Testis (tissue), 3 donors: ENCODE data around the gene PTBP3. TPM values are rescaled to one million over a fixed set of nuclear protein-coding genes. Genes with fewer than 3 reads are reported as not detected.
"Not testable (repeated sequence)": the region's sequence is repeated elsewhere in the genome, so short reads cannot be mapped to it uniquely, and the experiment has no call there.

Source experiments
- DNase-seq: peaks from one replicate; pipeline ENCODE4 v3.0.0-alpha.2; 2019
- H3K27ac ChIP-seq, 2 donors: fragments of 200-600 bp; sonication (generic); one replicate each; pipeline ENCODE4 v1.5.1; 2019
- H3K27me3 ChIP-seq: fragments of 200-600 bp; sonication (generic); one replicate; pipeline ENCODE4 v1.5.1; 2019
- H3K36me3 ChIP-seq: fragments of 200-600 bp; sonication (generic); one replicate; pipeline ENCODE4 v1.5.1; 2017; ENCODE audit warnings: low read depth; ENCODE audit errors: missing control alignments
- H3K4me1 ChIP-seq: fragments of 200-600 bp; sonication (generic); one replicate; pipeline ENCODE4 v1.5.1; 2019
- H3K4me3 ChIP-seq, 2 donors: fragments of 200-600 bp; sonication (generic); one replicate each; pipeline ENCODE4 v1.5.1; 2017 to 2019
- H3K9me3 ChIP-seq: fragments of 200-600 bp; sonication (generic); one replicate; pipeline ENCODE4 v1.5.1; 2017
- CTCF ChIP-seq, 3 experiments: fragments of 450-650 bp in 2 of 3; fragments of 200-600 bp in 1 of 3; sonication (generic) in 1 of 3; IDR thresholded peaks; one replicate each; pipeline ENCODE4 v1.5.1; 2016 to 2019; ENCODE audit warnings: antibody characterized with exemption in 3 of 3, mild to moderate bottlenecking in 2 of 3, moderate library complexity in 1 of 3
- POLR2A ChIP-seq: fragments of 450-650 bp; IDR thresholded peaks from one replicate; pipeline ENCODE4 v1.6.1; 2017; ENCODE audit warnings: antibody characterized with exemption, mild to moderate bottlenecking, moderate library complexity
- WGBS, 2 donors: methylation state at CpG; one replicate each; pipeline ENCODE4 v1.1.5; 2018; 5-methylcytosine and 5-hydroxymethylcytosine counted together
- intact Hi-C: fragments of 100-400 bp; cut with DNase I; formaldehyde crosslinking; loops from one replicate; pipeline ENCODE4 v1.15.1; 2023; ENCODE audit warnings: low total_unique reads
- polyA plus RNA-seq: library from polyadenylated mRNA; stranded (reverse); fragments of 350-450 nt; fragmentation: Illumina TruSeq; extraction: RNeasy Lipid Tissue Mini Kit (QIAGEN cat#74804); gene quantifications from one replicate; pipeline ENCODE4 v1.2.3, GENCODE V29; 2014; ENCODE audit warnings: low read depth, low replicate concordance; ENCODE audit not compliant: insufficient read depth
- total RNA-seq, 2 donors: library from RNA; depleted of rRNA; stranded (reverse); fragments of >200 nt; gene quantifications; one replicate each; pipeline ENCODE4 v1.2.3, GENCODE V29; 2016

PTBP3 gene
- total and polyA plus RNA-seq, 3 donors from 2014 or later, result 44.1 to 199 (median 172) TPM

- H3K4me3 ChIP-seq, result no peak overlapping the region
- 66 to 80% methylated on average over 2 of the region's 2 CpGs for WGBS, 2 donors
- no peaks in the 10 kb centered on the region for H3K4me1 ChIP-seq
- H3K36me3 ChIP-seq, result no peaks in the 10 kb centered on the region
- TF ChIP-seq CTCF (IDR thresholded peaks at IDR 0.05) (no peak), POLR2A (no peak)
- no peak for DNase-seq
- H3K27ac ChIP-seq, result no peak overlapping the region
- intact Hi-C loops, result no loop called here
- H3K27me3 ChIP-seq, result no peaks in the 10 kb centered on the region
- no peaks in the 10 kb centered on the region for H3K9me3 ChIP-seq
These were observed 38.2 kb downstream of the PTBP3 start for GRCh38 chr9:112295174-112295573.

- DNase-seq, result no peak
- intact Hi-C loops, result no loop called here
- TF ChIP-seq POLR2A, result no peak
- no peak for TF ChIP-seq CTCF (IDR thresholded peaks at IDR 0.05)
- Histone ChIP-seq H3K36me3 (no peaks in the 10 kb centered on the region), H3K27ac (no peak overlapping the region), H3K4me3 (no peak overlapping the region), H3K9me3 (no peaks in the 10 kb centered on the region), H3K4me1 (no peaks in the 10 kb centered on the region), H3K27me3 (no peaks in the 10 kb centered on the region)
These were observed 45.4 kb downstream of the PTBP3 start for GRCh38 chr9:112288029-112288428.

- TF ChIP-seq CTCF (IDR thresholded peaks at IDR 0.05), result no peak
- TF ChIP-seq POLR2A, result no peak
- Histone ChIP-seq H3K27ac (no peak overlapping the region), H3K36me3 (no peaks in the 10 kb centered on the region), H3K4me1 (no peaks in the 10 kb centered on the region), H3K9me3 (no peaks in the 10 kb centered on the region), H3K27me3 (no peaks in the 10 kb centered on the region), H3K4me3 (no peak overlapping the region)
- 73 to 83% methylated on average over 2 of the region's 2 CpGs for WGBS, 2 donors
- no peak for DNase-seq
- intact Hi-C loops, result no loop called here
These were observed 46.5 kb downstream of the PTBP3 start for GRCh38 chr9:112286926-112287325.

- Histone ChIP-seq H3K27me3 (no peaks in the 10 kb centered on the region), H3K9me3 (no peaks in the 10 kb centered on the region), H3K4me3 (no peak overlapping the region), H3K4me1 (no peaks in the 10 kb centered on the region), H3K36me3 (no peaks in the 10 kb centered on the region), H3K27ac (no peak overlapping the region)
- intact Hi-C loops, result no loop called here
- TF ChIP-seq CTCF (IDR thresholded peaks at IDR 0.05) (no peak), POLR2A (no peak)
- 97 to 100% methylated on average over 2 of the region's 2 CpGs for WGBS, 2 donors
- no peak for DNase-seq
These were observed 48.4 kb downstream of the PTBP3 start for GRCh38 chr9:112285056-112285455.

- H3K9me3 ChIP-seq, result no peaks in the 10 kb centered on the region
- TF ChIP-seq POLR2A, result no peak
- TF ChIP-seq CTCF (IDR thresholded peaks at IDR 0.05), result no peak
- 96 to 97% methylated on average over 6 of the region's 6 CpGs for WGBS, 2 donors
- H3K4me3 ChIP-seq, result no peak overlapping the region
- H3K27ac ChIP-seq, result no peak overlapping the region
- no peaks in the 10 kb centered on the region for H3K4me1 ChIP-seq
- no peaks in the 10 kb centered on the region for H3K36me3 ChIP-seq
- no peak for DNase-seq
- intact Hi-C loops, result no loop called here
- H3K27me3 ChIP-seq, result no peaks in the 10 kb centered on the region
These were observed 49.7 kb downstream of the PTBP3 start for GRCh38 chr9:112283582-112284253.

- H3K9me3 ChIP-seq, intact Hi-C loops, H3K4me1 ChIP-seq, H3K27ac ChIP-seq, H3K27me3 ChIP-seq, H3K36me3 ChIP-seq, DNase-seq, H3K4me3 ChIP-seq: not testable (repeated sequence)
- WGBS, 2 donors, result 96 to 98% methylated on average over 3 of the region's 3 CpGs
These were observed 50.6 kb downstream of the PTBP3 start for GRCh38 chr9:112282841-112283240.
